DND-41 (cell line): ENCODE measurements around the gene DGKB.

ENCODE experiments used
- ATAC-seq: fragments of 200-7000 bp; cut with Tn5 transposase; 3 replicates; pipeline ENCODE4 v1.9.1; 2021; ENCODE audit warnings: low read depth; ENCODE audit not compliant: insufficient read depth
- DNase-seq: peaks from one replicate; pipeline ENCODE4 v3.0.0-alpha.2; 2020
- H2AFZ ChIP-seq: 2 replicates; pipeline ENCODE4 v1.6.0; 2012; ENCODE audit warnings: low read depth, low read length
- H3K27ac ChIP-seq: 2 replicates; pipeline ENCODE4 v1.5.1; 2012; ENCODE audit warnings: low read length, inconsistent platforms
- H3K27me3 ChIP-seq: fragments of 200-600 bp; sonication (generic); 2 replicates; pipeline ENCODE4 v1.6.0; 2012; ENCODE audit warnings: low read length, mild to moderate bottlenecking, inconsistent platforms; ENCODE audit not compliant: insufficient read depth, poor library complexity
- H3K36me3 ChIP-seq: 2 replicates; pipeline ENCODE4 v1.5.1; 2012; ENCODE audit warnings: low read length, inconsistent platforms; ENCODE audit not compliant: insufficient read depth
- H3K4me1 ChIP-seq: 2 replicates; pipeline ENCODE4 v1.5.1; 2012; ENCODE audit warnings: mild to moderate bottlenecking, low read length; ENCODE audit not compliant: insufficient read depth
- H3K4me2 ChIP-seq: 2 replicates; pipeline ENCODE4 v1.6.0; 2012; ENCODE audit warnings: mild to moderate bottlenecking, moderate library complexity, low read length, inconsistent platforms; ENCODE audit not compliant: insufficient read depth
- H3K4me3 ChIP-seq, 2 experiments: fragments of 200-600 bp in 1 of 2; shearing (Covaris generic) in 1 of 2; 2 replicates each; pipeline ENCODE4 v1.5.1; 2012 to 2016; ENCODE audit warnings: inconsistent platforms in 2 of 2, low read length in 2 of 2, mild to moderate bottlenecking in 2 of 2, low read depth in 1 of 2, moderate library complexity in 1 of 2
- H3K79me2 ChIP-seq: 2 replicates; pipeline ENCODE4 v1.6.0; 2012; ENCODE audit warnings: low read length, inconsistent platforms; ENCODE audit not compliant: insufficient read depth
- H3K9ac ChIP-seq: 2 replicates; pipeline ENCODE4 v1.6.0; 2012; ENCODE audit warnings: low read depth, mild to moderate bottlenecking, inconsistent platforms, low read length, moderate library complexity
- H3K9me3 ChIP-seq: 2 replicates; pipeline ENCODE4 v1.5.1; 2012; ENCODE audit warnings: low read length, moderate library complexity, mild to moderate bottlenecking, inconsistent platforms; ENCODE audit not compliant: insufficient read depth, severe bottlenecking
- H4K20me1 ChIP-seq: 2 replicates; pipeline ENCODE4 v1.6.0; 2012; ENCODE audit warnings: low read length; ENCODE audit not compliant: insufficient read depth
- EZH2 ChIP-seq: IDR thresholded peaks from 3 replicates; pipeline ENCODE4 v1.6.1; 2012; ENCODE audit warnings: borderline replicate concordance, low read depth, mild to moderate bottlenecking, moderate library complexity, low read length, inconsistent platforms; ENCODE audit not compliant: severe bottlenecking
- TF ChIP-seq, protein P1 (sequence below): IDR thresholded peaks from 2 replicates; pipeline ENCODE4 v1.5.1; 2012; ENCODE audit warnings: borderline replicate concordance, low read length, moderate library complexity, mild to moderate bottlenecking; ENCODE audit not compliant: poor library complexity, severe bottlenecking; ENCODE audit errors: extremely low read depth

DGKB gene

DNA sequence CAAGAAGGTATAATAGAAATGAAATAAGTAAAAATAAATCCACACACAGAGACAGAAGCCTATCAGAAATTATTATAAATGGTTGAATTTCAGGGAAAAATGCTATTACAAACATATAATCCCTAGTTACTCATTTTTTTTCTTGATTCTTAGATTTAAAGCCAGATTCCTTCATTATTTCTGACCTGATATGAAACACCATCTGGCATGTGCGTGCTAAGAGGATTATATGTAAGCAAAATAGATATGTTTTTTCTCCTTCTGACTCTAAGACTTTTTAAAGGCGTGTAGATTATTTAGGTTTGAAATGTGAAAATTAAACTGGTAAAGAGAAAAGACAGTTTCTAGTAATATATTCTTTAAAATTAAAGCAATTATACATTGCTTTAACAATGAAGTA lies 676.4 kb downstream of the DGKB start:
- Histone ChIP-seq H3K27me3 (no peaks in the 10 kb centered on the region), H3K27ac (no peak overlapping the region), H2AFZ (no peak overlapping the region), H3K79me2 (no peaks in the 10 kb centered on the region), H3K4me3 (no peak overlapping the region), H3K9me3 (no peaks in the 10 kb centered on the region), H3K4me1 (no peaks in the 10 kb centered on the region), H3K9ac (no peak overlapping the region), H3K36me3 (no peaks in the 10 kb centered on the region), H3K4me2 (no peak overlapping the region), H4K20me1 (no peaks in the 10 kb centered on the region)
- TF ChIP-seq EZH2, result no peak
- TF ChIP-seq, protein P1, sequence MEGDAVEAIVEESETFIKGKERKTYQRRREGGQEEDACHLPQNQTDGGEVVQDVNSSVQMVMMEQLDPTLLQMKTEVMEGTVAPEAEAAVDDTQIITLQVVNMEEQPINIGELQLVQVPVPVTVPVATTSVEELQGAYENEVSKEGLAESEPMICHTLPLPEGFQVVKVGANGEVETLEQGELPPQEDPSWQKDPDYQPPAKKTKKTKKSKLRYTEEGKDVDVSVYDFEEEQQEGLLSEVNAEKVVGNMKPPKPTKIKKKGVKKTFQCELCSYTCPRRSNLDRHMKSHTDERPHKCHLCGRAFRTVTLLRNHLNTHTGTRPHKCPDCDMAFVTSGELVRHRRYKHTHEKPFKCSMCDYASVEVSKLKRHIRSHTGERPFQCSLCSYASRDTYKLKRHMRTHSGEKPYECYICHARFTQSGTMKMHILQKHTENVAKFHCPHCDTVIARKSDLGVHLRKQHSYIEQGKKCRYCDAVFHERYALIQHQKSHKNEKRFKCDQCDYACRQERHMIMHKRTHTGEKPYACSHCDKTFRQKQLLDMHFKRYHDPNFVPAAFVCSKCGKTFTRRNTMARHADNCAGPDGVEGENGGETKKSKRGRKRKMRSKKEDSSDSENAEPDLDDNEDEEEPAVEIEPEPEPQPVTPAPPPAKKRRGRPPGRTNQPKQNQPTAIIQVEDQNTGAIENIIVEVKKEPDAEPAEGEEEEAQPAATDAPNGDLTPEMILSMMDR, result no peak
- DNase-seq, result no peak
- ATAC-seq, result no peak

DNA sequence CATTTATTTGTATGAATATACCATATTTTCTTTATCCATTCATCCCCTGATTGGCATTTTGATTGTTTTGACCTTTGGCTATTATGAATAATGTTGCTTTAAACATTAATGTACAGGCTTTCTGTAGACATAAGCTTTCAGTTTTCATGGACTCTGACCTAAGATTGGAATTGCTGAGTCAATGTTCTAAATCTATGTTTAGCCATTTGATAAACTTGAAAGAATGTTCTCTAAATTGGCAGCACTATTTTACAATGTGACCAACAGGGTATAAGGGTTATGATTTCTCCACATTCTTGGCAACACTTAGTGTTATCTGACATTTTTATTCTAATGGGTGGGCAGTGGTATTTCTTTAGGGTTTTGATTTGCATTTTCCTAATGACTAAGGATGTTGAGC lies 683.4 kb downstream of the DGKB start:
- H2AFZ ChIP-seq, result no peak overlapping the region
- H4K20me1 ChIP-seq, result no peaks in the 10 kb centered on the region

DNA sequence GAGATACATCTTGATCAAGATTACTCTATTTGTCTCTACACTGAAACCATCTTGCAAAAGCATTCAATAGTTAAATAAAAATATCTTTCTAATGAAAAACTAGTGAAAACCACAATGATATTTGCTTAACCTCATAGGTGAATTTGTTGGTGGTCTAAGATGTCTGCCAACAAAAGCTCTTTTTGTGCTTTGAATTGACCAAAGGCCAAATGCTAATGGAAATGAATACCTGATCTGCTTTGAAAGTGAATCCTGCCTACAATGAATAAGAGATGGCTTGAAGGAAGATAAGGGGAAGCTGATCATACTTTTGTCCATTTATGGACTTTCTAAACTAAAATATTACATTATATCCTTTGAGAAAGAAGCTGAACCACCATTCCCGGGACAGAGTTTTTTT lies 684.2 kb downstream of the DGKB start:
- Histone ChIP-seq H3K4me3 (no peak overlapping the region), H3K9ac (no peak overlapping the region), H3K4me2 (no peak overlapping the region), H3K9me3 (no peaks in the 10 kb centered on the region), H3K79me2 (no peaks in the 10 kb centered on the region), H3K27ac (no peak overlapping the region), H3K4me1 (no peaks in the 10 kb centered on the region), H3K27me3 (no peaks in the 10 kb centered on the region), H4K20me1 (no peaks in the 10 kb centered on the region), H3K36me3 (no peaks in the 10 kb centered on the region), H2AFZ (no peak overlapping the region)
- TF ChIP-seq, protein P1, result no peak
- TF ChIP-seq EZH2, result no peak
- ATAC-seq, result no peak
- no peak for DNase-seq

More for the DNA sequence above, 683.4 kb downstream of the DGKB start:
- Histone ChIP-seq H3K27ac (no peak overlapping the region), H3K4me3 (no peak overlapping the region), H3K4me1 (no peaks in the 10 kb centered on the region), H3K36me3 (no peaks in the 10 kb centered on the region), H3K27me3 (no peaks in the 10 kb centered on the region), H3K9me3 (no peaks in the 10 kb centered on the region), H3K9ac (no peak overlapping the region), H3K79me2 (no peaks in the 10 kb centered on the region), H3K4me2 (no peak overlapping the region)
- no peak for ATAC-seq
- no peak for DNase-seq
- TF ChIP-seq, protein P1, result no peak
- no peak for TF ChIP-seq EZH2
